ENCODE results near the gene MCM5. TPM values are rescaled to one million over a fixed set of nuclear protein-coding genes. Genes with fewer than 3 reads are reported as not detected.

The MCM5 gene
- total RNA-seq, 4 donors from 2014 or later, result 16.5 to 102 (median 21.5) TPM

GRCh38 chr22:35375526-35375925 lies 24.4 kb upstream of the MCM5 start:
- no peak for TF ChIP-seq CTCF (IDR thresholded peaks at IDR 0.05)
- no peak for TF ChIP-seq POLR2A (IDR thresholded peaks at IDR 0.05)
- Histone ChIP-seq H3K9me3 (no peaks in the 10 kb centered on the region), H3K4me1 (peaks cover 5 to 57% (median 17%) of the 10 kb centered on the region in 4 donors), H3K4me3 (no peak overlapping the region), H3K27ac (no peak overlapping the region), H3K36me3 (no peaks in the 10 kb centered on the region), H3K27me3 (no peaks in the 10 kb centered on the region)
- no peak for DNase-seq

GRCh38 chr22:35376728-35377472 lies 23.0 kb upstream of the MCM5 start:
- Histone ChIP-seq H3K9me3 (no peaks in the 10 kb centered on the region), H3K4me3 (no peak overlapping the region), H3K27me3 (no peaks in the 10 kb centered on the region), H3K4me1 (peaks cover 7 to 58% (median 18%) of the 10 kb centered on the region in 4 donors), H3K27ac (peak overlapping the region; percentile 69 to 87 (median 76)), H3K36me3 (no peaks in the 10 kb centered on the region)
- TF ChIP-seq POLR2A (IDR thresholded peaks at IDR 0.05), result no peak
- DNase-seq, result peak; percentile 84 to 95 (median 86)

- no peak overlapping the region for H3K4me3 ChIP-seq
- H3K4me1 ChIP-seq, result peaks cover 4 to 54% (median 15%) of the 10 kb centered on the region in 4 donors
- no peaks in the 10 kb centered on the region for H3K27me3 ChIP-seq
- TF ChIP-seq CTCF (IDR thresholded peaks at IDR 0.05), result no peak
- no peak for TF ChIP-seq POLR2A (IDR thresholded peaks at IDR 0.05)
- no peak for DNase-seq
- H3K9me3 ChIP-seq, result no peaks in the 10 kb centered on the region
- H3K27ac ChIP-seq, result peak overlapping the region; percentile 69 to 87 (median 76)
- H3K36me3 ChIP-seq, result no peaks in the 10 kb centered on the region
These were observed 22.2 kb upstream of the MCM5 start for GRCh38 chr22:35377735-35378134.

GRCh38 chr22:35378621-35379020 lies 21.3 kb upstream of the MCM5 start:
- Histone ChIP-seq H3K27me3 (no peaks in the 10 kb centered on the region), H3K4me1 (peaks cover 4 to 56% (median 15%) of the 10 kb centered on the region in 4 donors), H3K27ac (peak overlapping the region; percentile 3 to 87 (median 75)), H3K4me3 (peak overlapping the region in 1 of 4 donors; percentile 21), H3K36me3 (peaks cover 0 to 5% (median 0%) of the 10 kb centered on the region in 3 donors), H3K9me3 (no peaks in the 10 kb centered on the region)
- TF ChIP-seq CTCF (IDR thresholded peaks at IDR 0.05), result no peak
- no peak for TF ChIP-seq POLR2A (IDR thresholded peaks at IDR 0.05)
- DNase-seq, result no peak

- H3K9me3 ChIP-seq, result no peaks in the 10 kb centered on the region
- peaks cover 0 to 9% (median 0%) of the 10 kb centered on the region in 3 donors for H3K36me3 ChIP-seq
- no peak for TF ChIP-seq POLR2A (IDR thresholded peaks at IDR 0.05)
- peak in 1 of 6 experiments; percentile 3 for TF ChIP-seq CTCF (IDR thresholded peaks at IDR 0.05)
- peak overlapping the region; percentile 3 to 87 (median 75) for H3K27ac ChIP-seq
- H3K27me3 ChIP-seq, result no peaks in the 10 kb centered on the region
- peak in 2 of 3 donors; percentile 78 to 83 for DNase-seq
- peaks cover 4 to 56% (median 15%) of the 10 kb centered on the region in 4 donors for H3K4me1 ChIP-seq
- peak overlapping the region in 1 of 4 donors; percentile 21 for H3K4me3 ChIP-seq
These were observed 20.6 kb upstream of the MCM5 start for GRCh38 chr22:35379146-35379993.
